HG03196 (cell line): ENCODE measurements around the gene TTF1.

Source experiments
- ATAC-seq: cut with Tn5 transposase; IDR thresholded peaks from one replicate; pipeline ENCODE4 v1.9.1; 2021; ENCODE audit not compliant: unreplicated experiment

The TTF1 gene

GRCh38 chr9:132406554-132407122 lies at the start of gene TTF1:
Gene TTF1, minus strand, starts transcription at chr9:132406840. Its CDS starts 4,019 bp downstream, at chr9:132402821.
- ATAC-seq: peak; percentile 80

DNA sequence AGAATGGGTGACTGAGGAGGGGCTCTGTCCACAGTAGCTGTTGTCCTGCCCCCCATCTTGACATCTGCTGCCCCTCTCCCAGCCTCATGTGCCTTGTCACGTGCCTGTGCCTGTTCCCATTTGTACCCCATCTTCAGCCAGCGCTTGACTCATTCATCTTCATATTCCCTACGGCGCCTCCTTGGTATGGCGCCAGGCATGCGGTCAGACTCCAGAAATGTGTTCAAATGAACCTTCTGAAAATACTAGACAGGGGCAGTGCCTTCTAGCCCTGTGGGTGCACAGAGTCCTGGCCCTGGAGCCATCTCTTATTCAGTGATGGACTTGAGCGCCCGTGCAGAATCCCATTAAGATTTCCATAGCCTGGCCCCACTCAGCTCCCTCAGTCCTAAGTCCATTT lies 49.6 kb upstream of the TTF1 start:
- no peak for ATAC-seq

DNA sequence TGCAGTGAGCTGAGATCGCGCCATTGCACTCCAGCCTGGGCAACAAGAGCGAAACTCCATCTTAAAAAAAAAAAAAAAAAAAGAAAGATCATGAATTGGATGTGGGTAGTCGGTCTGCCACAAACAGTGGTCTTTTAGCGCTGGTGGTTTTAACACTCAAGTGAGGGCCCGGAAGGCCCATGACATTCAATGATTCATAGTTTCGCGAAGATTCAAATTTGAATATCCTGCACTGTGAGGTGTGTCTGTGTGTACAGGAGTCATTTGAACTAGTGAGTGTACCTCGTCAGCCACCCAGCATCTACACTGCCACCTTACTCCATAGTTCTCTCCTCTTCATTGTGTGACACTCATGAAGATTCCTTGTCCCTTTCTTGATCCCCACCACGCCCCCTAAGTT lies 44.6 kb upstream of the TTF1 start:
- ATAC-seq: no peak

- no peak for ATAC-seq
Observed at GRCh38 chr9:132447902-132448301, 41.3 kb upstream of the TTF1 start.

DNA sequence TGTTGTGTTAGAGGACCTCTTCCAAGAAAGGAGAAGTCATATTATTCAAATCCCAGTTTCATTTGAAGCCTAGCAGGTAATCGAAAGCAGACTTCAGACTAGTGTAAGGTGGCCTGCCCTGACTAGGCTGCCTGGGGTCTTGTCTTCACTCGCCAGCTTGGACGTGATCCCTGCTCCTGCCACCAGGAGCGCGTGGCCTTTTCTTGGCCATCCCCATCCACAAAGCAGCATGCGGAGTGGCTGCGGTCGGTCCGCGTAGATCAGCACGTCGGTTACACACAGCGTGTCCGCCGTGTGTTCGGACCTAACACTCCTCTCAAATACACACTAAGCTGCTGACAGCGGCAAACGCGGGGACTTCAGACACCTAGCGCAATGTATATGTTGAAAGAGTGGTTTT lies 40.7 kb upstream of the TTF1 start:
- ATAC-seq: no peak

- no peak for ATAC-seq
Observed at GRCh38 chr9:132446887-132447286, 40.2 kb upstream of the TTF1 start.

GRCh38 chr9:132443951-132444607 lies 37.4 kb upstream of the TTF1 start:
- no peak for ATAC-seq

DNA sequence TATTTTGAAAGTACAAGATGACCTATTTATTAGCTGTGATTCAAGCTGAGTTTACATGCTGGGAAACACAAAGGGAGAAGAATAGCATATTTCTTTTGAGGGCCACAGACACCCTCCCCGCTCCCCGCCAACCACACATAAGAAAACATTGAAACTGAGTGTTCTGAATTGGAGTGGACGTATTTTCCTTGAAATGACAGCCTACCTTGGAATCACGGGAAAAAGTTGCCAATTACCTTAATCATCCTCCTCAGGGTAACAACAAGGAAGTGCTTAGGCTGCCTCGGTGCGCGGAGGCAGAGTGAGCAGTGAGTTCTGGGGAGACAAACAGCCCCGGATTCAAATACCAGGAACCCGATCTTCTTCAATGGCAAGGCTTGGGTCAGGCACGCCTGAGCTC lies 34.8 kb upstream of the TTF1 start:
- no peak for ATAC-seq

DNA sequence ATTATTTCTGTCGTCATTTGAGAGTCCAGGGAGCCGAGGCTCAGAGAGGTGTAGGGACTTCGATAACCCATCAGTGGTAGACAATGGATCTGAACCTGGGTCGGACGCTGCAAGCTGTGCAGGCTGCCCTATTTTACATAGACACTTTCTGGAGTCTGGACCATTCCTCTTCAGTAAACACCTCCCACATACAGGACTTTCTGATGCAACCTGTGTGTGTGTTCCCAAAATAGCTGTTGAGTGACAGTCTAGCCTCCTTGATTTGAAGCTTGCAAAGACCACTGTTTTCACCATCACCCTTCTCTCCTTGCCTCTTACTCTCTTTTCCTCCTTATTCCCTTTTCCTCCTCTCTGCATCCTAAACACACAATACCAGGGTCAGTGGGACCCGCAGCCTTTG lies 34.1 kb upstream of the TTF1 start:
- ATAC-seq: no peak

- ATAC-seq: no peak
Observed at GRCh38 chr9:132439153-132439552, 32.5 kb upstream of the TTF1 start.

DNA sequence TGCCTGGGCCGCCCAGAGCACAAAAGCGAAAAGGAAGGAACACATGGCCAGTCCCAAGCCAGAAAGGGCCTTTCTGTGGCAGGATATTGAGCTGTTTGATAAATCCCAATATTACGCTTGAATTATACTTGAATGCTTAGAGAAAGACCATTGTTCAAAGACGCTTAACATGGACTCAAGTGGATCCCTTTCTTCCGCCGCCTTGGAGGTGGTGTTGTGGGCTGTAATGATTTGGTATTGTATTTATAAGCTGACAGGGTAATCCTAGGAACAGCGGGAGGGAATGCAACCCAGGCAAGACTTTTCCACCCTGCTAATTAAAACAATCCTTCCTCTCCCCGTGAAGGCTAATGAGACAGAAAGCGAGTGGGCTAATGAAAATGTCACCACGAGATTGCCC lies 28.2 kb upstream of the TTF1 start:
- ATAC-seq: no peak

DNA sequence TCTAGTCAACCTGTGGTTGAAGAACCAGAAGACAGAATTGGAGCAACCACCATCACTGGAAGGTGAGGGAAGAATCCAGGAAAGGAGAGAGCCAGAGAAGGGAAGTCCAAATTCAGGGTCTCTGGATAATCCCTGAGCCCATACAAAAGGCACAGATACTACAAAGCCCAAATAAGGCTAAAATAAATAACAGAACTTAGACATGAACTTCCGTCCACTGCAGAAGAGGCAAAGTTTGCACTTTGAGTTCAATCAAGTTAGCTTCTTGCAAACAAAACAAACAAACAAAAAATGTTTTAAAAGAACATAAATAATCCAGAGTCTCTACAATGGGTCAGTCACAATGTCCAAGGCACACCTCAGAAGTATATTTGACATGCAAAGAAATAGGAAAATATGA lies 24.4 kb upstream of the TTF1 start:
- no peak for ATAC-seq

- no peak for ATAC-seq
Observed at GRCh38 chr9:132426639-132427414, 20.2 kb upstream of the TTF1 start.

DNA sequence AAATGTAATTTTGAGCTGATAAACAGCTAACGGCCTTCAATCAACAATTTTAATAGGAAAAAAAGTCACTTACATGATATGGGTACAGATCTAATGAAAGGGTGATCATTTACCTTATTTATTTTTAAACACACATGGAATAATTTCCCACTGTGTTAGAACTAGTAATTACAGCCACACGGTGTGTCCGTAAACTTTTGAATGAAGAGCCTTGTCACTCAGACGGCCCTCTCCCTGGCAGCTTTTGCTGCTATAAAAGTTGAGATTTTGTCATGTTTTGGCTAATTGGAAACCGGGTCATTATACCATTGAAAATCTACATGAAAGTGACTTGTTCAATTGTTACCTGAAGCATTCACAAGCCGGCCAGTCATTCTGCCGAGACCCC lies 19.0 kb upstream of the TTF1 start:
- no peak for ATAC-seq

GRCh38 chr9:132424857-132425674 lies 18.4 kb upstream of the TTF1 start:
- ATAC-seq: no peak

DNA sequence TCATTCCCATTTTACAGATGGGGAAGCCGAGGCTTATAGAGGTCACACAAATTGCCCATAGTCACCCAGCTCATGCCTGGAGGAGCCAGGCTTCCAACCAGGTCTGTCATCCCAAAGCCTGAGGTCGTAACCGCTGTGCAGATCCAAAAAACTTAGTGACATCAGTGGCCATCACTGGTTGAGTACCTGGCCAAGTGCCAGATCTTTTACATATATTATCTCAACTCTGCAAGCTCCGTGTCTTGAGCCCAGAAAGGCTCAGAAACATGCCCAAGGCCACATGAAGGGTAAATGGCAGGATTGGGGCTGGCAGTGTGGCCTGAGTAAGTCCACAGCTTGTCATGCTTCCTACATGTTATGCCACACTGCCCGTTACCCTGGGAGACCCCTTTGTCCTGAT lies 16.9 kb upstream of the TTF1 start:
- no peak for ATAC-seq

DNA sequence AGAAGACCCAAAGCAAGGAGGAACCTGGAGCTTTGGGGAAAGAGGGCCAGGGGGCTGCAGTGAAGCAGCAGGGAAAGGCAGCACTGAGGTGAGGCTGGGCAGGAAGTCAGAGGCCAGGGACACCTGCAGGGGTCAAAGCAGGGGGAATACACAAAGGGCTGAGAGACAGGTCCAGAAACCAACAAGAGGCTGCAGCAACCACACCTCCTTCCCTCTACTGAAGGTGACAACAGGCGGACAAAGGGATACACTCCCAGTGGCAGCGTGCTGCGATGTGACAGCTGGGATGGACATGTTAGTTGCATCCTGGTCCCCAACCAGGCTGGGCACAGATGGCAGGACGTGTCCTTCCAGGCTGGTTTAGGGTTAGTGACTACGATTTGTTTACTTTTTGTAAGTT lies 15.9 kb upstream of the TTF1 start:
- no peak for ATAC-seq

GRCh38 chr9:132418726-132419363 lies 12.2 kb upstream of the TTF1 start:
- ATAC-seq: no peak

- ATAC-seq: no peak
Observed at GRCh38 chr9:132415181-132415580, 8.5 kb upstream of the TTF1 start.

- ATAC-seq: no peak
Observed at GRCh38 chr9:132414731-132415130, 8.1 kb upstream of the TTF1 start.

DNA sequence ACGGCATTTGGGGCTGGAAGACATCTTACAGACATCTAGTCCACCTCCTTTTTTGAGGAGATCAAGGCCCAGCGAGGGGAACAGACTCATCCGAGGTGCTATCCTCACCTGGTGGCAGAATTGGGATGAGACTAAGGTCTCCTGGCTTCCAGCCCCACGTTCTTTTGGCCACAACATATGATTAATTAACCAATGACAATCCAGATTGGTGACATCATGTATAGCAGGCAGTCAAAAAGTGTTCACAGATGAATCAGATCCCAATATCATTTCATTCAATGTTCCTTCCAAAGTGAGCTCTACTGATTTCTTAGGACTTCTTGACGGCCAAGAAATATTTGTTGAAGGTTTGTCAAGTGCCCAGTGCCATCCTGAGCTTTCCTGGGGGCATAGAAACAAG lies 7.3 kb upstream of the TTF1 start:
- ATAC-seq: no peak
